GM21825 (cell line): ENCODE measurements around the gene LHFPL3.
"Not testable (repeated sequence)": the region's sequence is repeated elsewhere in the genome, so short reads cannot be mapped to it uniquely, and the experiment has no call there.

Source experiments
- ATAC-seq: cut with Tn5 transposase; IDR thresholded peaks from one replicate; pipeline ENCODE4 v1.9.1; 2021; ENCODE audit warnings: mild to moderate bottlenecking, moderate library complexity; ENCODE audit not compliant: unreplicated experiment

Gene LHFPL3

GRCh38 chr7:104572554-104572953, 244.2 kb downstream of the LHFPL3 start:
- ATAC-seq, result no peak

DNA sequence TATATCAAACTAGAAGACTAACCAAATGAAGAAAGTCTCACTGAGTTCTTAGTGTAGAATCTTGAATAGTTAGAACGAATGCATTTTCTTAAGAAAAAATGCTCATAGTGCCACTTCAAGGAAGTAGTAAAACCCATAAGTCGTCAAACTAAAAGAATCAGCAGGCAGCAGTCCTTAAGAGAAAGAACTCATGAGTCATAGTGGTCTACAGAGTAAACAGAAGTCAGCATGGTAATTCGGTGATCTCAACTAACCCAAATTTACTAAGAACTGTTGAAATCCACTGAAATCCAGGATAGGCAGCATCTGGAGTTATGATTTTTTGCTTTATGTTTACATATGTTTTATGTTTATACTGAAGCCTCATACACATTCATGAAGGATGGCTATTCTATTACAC, 256.2 kb downstream of the LHFPL3 start:
- ATAC-seq, result no peak

DNA sequence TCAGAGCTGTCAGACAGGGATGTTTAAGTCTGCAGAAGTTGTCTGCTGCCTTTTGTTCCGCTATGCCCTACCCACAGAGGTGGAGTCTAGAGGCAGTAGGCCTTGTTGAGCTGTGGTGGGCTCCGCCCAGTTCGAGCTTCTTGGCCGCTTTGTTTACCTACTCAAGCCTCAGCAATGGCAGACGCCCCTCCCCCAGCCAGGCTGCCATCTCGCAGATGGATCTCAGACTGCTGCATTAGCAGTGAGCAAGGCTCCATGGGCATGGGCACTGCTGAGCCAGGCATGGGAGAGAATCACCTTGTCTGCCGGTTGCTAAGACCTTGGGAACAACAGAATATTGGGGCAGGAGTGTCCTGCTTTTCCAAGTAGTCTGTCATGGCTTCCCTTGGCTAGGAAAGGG, 267.2 kb downstream of the LHFPL3 start:
- not testable (repeated sequence) for ATAC-seq

DNA sequence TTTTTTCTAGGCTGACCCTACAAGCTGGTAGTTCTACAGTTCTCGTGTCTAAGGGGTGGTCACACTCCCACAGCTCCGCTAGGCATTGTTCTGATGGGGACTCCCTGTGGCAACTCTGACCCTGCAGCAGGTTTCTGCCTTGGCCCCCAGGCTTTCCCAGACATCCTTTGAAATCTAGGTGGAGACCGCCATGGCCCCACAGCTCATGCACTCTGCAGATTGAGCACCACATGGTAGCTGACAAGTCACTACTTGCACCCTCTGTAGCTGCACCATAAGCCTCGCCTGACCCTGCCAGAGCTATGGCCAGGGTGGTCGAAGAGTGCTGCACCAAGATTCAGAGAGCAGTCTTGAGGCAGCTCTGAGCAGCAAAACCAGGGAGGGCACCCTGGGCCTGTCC, 275.6 kb downstream of the LHFPL3 start:
- no peak for ATAC-seq

- ATAC-seq, result no peak
These were observed 276.3 kb downstream of the LHFPL3 start for GRCh38 chr7:104604706-104605105.

GRCh38 chr7:104621321-104621720, 292.9 kb downstream of the LHFPL3 start:
- ATAC-seq, result no peak

- ATAC-seq, result no peak
These were observed 297.6 kb downstream of the LHFPL3 start for GRCh38 chr7:104625956-104626355.

GRCh38 chr7:104627516-104627915, 299.1 kb downstream of the LHFPL3 start:
- ATAC-seq, result no peak

- no peak for ATAC-seq
These were observed 299.6 kb downstream of the LHFPL3 start for GRCh38 chr7:104628017-104628416.

DNA sequence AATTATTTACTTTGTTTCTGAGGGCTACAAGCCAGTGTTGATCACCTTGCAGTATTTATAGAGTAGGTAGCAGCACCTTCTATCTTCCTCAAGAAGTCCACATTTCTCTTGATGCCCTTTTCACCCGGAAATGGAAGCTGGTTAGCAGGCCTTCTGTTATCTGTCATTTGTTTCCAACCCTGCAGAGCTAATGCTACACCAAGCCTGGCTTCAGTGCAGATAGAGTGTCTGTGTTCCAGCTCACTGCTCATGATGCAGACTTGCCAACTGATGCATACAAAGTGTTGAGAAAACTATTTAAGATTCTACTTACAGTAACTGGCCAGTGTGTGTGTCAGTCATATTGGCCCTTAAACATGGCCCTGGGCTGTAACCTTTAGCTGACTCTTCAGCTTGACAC, 301.0 kb downstream of the LHFPL3 start:
- ATAC-seq, result no peak

DNA sequence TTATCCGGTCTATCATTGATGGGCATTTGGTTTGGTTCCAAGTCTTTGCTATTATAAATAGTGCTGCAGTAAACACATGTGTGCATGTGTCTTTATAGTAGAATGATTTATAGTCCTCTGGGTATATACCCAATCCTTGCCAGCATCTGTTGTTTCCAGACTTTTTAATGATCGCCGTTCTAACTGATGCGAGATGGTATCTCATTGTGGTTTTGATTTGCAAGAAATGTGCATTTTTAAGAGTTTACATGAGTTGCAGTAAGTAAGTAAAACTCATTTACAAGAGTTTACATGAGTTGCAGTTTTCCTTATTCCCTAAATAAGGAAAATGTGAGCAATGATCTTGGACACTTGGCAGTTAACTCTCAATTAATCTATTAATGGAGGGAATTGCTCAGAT, 312.1 kb downstream of the LHFPL3 start:
- no peak for ATAC-seq

- no peak for ATAC-seq
These were observed 314.2 kb downstream of the LHFPL3 start for GRCh38 chr7:104642560-104642959.

- no peak for ATAC-seq
These were observed 315.3 kb downstream of the LHFPL3 start for GRCh38 chr7:104643587-104644217.

- ATAC-seq, result no peak
These were observed 322.7 kb downstream of the LHFPL3 start for GRCh38 chr7:104650991-104651640.

DNA sequence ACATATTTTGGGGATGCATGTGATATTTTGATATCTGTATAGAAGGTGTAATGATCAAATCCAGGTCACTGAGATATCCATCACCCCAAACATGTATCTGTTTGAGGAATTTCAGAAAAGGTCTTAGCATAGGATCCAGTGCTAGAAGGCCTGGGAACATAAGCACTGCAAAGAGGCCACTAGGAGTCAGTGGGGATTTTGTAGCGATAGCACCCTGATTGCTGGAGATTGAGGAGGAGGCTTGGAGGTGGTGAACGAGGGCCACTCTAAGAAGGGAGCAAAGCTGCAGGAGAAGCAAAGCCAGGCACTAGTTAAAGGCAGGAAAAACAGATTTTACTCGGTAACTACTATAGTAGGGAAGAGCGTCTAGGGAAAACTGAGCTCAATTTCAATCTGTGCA, 324.0 kb downstream of the LHFPL3 start:
- no peak for ATAC-seq

GRCh38 chr7:104652865-104653264, 324.5 kb downstream of the LHFPL3 start:
- no peak for ATAC-seq

DNA sequence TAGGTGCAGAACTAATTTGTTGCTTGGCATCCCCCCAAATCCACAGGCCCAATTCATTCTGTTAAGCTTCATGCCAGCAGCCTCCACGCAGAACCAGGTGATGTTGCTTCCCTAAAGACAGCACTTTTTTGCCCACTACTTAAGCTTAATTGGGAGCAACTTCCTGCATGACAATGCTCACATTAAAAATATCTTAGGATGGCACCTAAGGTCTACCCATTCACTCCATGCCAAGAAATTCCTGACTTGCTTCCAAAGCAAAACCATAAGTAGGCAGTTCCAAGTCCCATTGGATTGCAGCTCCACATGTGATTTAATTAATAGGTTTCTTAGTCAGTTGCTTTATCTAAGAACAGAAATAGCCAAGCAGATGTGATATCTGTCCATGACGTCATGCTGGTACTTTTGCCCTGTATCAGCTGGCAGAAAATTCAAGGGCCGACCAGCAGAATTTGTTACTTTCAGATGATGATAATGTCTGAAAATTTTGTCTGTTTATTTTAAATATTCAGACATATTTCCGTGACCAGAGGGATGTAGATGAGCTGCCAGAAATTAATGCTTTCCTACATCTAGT, 325.5 kb downstream of the LHFPL3 start:
- no peak for ATAC-seq

- no peak for ATAC-seq
These were observed 327.2 kb downstream of the LHFPL3 start for GRCh38 chr7:104655592-104655991.

DNA sequence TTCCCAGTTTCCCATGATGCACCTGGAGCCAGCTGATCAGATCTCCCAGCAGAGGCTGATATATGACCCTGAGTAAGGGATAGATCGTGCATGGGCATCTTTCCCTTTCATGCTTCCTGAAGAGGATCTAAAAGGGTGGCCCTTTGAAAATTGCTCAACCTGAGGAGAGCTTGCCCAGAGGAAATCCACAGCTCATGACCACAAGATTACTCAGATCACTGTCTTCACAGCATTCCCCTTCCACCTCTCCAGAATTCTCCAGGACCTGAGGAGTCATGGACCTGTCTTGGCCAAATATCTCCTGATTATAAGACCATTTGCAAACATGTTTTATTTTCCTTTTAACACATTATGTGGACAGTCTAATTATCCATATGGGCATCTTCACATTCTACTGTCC, 328.1 kb downstream of the LHFPL3 start:
- ATAC-seq, result no peak

- ATAC-seq, result no peak
These were observed 328.7 kb downstream of the LHFPL3 start for GRCh38 chr7:104657134-104657533.

- ATAC-seq, result no peak
These were observed 333.2 kb downstream of the LHFPL3 start for GRCh38 chr7:104661575-104661974.

GRCh38 chr7:104664648-104665047, 336.2 kb downstream of the LHFPL3 start:
- ATAC-seq, result no peak

DNA sequence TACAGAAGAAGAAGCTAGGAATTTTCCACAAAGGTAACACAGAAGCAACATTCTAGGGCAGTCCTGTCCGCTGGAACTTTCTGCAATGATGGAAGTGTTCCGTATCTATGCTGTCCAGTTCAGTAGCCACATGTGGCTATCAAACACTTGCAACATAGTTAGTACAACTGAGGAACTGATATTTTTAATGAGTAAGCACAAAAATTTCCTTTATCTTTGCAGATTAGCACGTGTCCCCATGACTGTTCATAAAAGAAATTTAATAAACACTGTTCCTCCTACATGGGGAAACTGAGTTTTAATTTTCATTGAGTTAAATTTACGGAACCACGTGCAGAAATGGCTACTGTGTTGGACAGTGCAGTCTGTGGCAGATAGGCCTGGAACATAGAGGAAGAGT, 349.2 kb downstream of the LHFPL3 start:
- ATAC-seq, result no peak
